Gastroesophageal sphincter (tissue), 4 donors: Measurements from ENCODE around the gene GRAMD4. TPM values are rescaled to one million over a fixed set of nuclear protein-coding genes. Genes with fewer than 3 reads are reported as not detected.

Experiments
- ATAC-seq: fragments of 150-250 bp; one replicate; pipeline ENCODE4 v1.9.1; 2016; ENCODE audit warnings: mild to moderate bottlenecking, moderate library complexity
- H3K27ac ChIP-seq, 4 donors: fragments of 200-600 bp; sonication (generic) in 3 of 4; 1 replicate in 3 of 4; 2 replicates in 1 of 4; pipeline ENCODE4 v1.5.1; 2016 to 2019
- H3K27me3 ChIP-seq: fragments of 200-600 bp; sonication (generic); one replicate; pipeline ENCODE4 v1.5.1; 2019
- H3K36me3 ChIP-seq, 2 donors: fragments of 200-600 bp; sonication (generic); one replicate each; pipeline ENCODE4 v1.5.1; 2019; ENCODE audit warnings: control low read depth in 1 of 2
- H3K4me1 ChIP-seq, 3 donors: fragments of 200-600 bp; sonication (generic); 1 replicate in 2 of 3; 2 replicates in 1 of 3; pipeline ENCODE4 v1.5.1; 2016 to 2019; ENCODE audit warnings: control low read depth in 2 of 3
- H3K4me3 ChIP-seq, 2 donors: fragments of 200-600 bp; sonication (generic); one replicate each; pipeline ENCODE4 v1.5.1; 2019; ENCODE audit warnings: mild to moderate bottlenecking in 1 of 2, moderate library complexity in 1 of 2
- H3K9me3 ChIP-seq, 3 donors: fragments of 200-600 bp; sonication (generic); one replicate each; pipeline ENCODE4 v1.5.1; 2017 to 2019; ENCODE audit warnings: control low read depth in 2 of 3
- EP300 ChIP-seq: sonication (generic); formaldehyde crosslinking; IDR thresholded peaks from one replicate; pipeline ENCODE4 v1.6.1; 2017; ENCODE audit warnings: antibody characterized with exemption, mild to moderate bottlenecking
- POLR2A ChIP-seq, 2 donors: fragments of 450-650 bp; IDR thresholded peaks; one replicate each; pipeline ENCODE4 v1.6.1; 2017; ENCODE audit warnings: antibody characterized with exemption in 2 of 2, mild to moderate bottlenecking in 2 of 2, moderate library complexity in 1 of 2
- POLR2AphosphoS5 ChIP-seq: sonication (generic); formaldehyde crosslinking; IDR thresholded peaks from one replicate; pipeline ENCODE4 v1.6.1; 2017; ENCODE audit warnings: antibody characterized with exemption
- WGBS, 2 donors: methylation state at CpG; one replicate each; pipeline ENCODE4 v1.1.5; 2018; ENCODE audit warnings: low coverage in 1 of 2; 5-methylcytosine and 5-hydroxymethylcytosine counted together
- total RNA-seq, 4 donors: library from RNA; depleted of rRNA; stranded (reverse); fragments of >200 nt; gene quantifications; one replicate each; pipeline ENCODE4 v1.1.0, GENCODE V29; 2016
- TF ChIP-seq, protein P1 (sequence below), 4 experiments: fragments of 200-600 bp in 2 of 4; fragments of 450-650 bp in 2 of 4; sonication (generic) in 1 of 4; IDR thresholded peaks; one replicate each; pipeline ENCODE4 v1.5.1; 2017 to 2019; ENCODE audit warnings: antibody characterized with exemption in 4 of 4, mild to moderate bottlenecking in 2 of 4, moderate library complexity in 2 of 4

Gene GRAMD4
- total RNA-seq, 4 donors from 2014 or later: 10.8 to 53.3 (median 33.2) TPM

DNA sequence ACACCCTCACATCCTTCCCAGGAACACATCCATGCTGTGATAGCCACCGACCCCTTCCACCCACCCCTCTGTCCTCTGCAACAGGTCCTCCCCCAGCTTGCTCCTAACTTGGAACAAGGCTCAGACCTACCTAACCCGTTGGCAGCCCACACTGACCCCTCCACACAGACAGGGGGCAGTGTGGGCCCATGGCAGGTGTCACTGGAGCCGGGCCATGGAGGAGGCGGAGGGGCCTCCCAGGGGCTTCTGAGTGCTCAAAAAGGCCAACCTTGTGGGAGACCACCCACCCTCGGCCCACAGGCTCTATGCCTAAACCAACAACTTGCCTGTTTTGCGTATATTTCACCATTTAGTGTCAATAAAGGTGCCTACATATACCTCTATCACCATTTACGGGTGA lies 60.8 kb downstream of the GRAMD4 start:
- no peaks in the 10 kb centered on the region for H3K9me3 ChIP-seq
- H3K27ac ChIP-seq: no peak overlapping the region
- H3K36me3 ChIP-seq: peaks cover 0 to 46% of the 10 kb centered on the region in 2 donors
- H3K27me3 ChIP-seq: no peaks in the 10 kb centered on the region
- TF ChIP-seq, protein P1, sequence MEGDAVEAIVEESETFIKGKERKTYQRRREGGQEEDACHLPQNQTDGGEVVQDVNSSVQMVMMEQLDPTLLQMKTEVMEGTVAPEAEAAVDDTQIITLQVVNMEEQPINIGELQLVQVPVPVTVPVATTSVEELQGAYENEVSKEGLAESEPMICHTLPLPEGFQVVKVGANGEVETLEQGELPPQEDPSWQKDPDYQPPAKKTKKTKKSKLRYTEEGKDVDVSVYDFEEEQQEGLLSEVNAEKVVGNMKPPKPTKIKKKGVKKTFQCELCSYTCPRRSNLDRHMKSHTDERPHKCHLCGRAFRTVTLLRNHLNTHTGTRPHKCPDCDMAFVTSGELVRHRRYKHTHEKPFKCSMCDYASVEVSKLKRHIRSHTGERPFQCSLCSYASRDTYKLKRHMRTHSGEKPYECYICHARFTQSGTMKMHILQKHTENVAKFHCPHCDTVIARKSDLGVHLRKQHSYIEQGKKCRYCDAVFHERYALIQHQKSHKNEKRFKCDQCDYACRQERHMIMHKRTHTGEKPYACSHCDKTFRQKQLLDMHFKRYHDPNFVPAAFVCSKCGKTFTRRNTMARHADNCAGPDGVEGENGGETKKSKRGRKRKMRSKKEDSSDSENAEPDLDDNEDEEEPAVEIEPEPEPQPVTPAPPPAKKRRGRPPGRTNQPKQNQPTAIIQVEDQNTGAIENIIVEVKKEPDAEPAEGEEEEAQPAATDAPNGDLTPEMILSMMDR (IDR thresholded peaks at IDR 0.05): peak in 1 of 4 experiments; percentile 23
- no peak for TF ChIP-seq EP300
- peaks cover 0 to 35% (median 13%) of the 10 kb centered on the region in 3 donors for H3K4me1 ChIP-seq
- ATAC-seq: no peak
- H3K4me3 ChIP-seq: no peak overlapping the region
- WGBS, 2 donors: 83% methylated on average over 2 of the region's 7 CpGs; no CpG with 5 or more reads in 1 of the 2 donors

DNA sequence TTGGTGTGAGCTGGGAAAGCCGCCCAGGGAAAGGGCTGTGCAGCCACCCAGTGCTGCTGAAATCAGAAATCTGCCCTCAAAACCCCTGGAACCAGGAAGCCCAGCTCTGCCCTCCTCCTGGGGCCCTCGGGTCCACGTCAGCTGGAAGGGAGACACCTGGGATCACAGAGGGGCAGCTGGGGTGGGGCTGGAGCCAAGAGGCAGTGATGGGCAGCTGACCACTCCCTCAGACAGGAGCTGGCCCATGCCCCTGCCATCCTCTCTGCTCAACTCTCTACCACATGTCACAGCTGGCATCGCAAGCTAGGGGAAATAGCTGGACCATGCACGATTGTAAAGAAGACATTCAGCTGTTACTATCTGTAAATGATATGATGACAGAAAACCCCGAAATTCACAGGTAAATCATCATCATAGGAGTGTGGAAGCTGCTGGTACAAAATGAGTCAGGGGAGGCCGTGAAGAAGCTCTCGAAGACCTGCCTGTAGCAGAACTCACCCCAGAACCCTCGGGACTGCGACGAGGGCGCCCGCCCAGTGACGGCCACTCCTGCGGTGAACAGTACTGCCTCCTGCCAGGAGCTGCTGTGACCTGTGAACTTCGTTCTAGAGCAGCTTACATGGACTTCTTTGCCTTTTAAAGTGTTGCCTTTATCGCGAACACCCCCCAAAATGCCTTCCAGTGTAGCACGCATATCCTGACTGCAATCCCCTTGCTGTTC lies 62.0 kb downstream of the GRAMD4 start:
- 89 to 98% methylated on average over 11 of the region's 19 CpGs for WGBS, 2 donors
- TF ChIP-seq, protein P1 (IDR thresholded peaks at IDR 0.05): no peak
- TF ChIP-seq EP300: no peak
- no peak for TF ChIP-seq POLR2A (IDR thresholded peaks at IDR 0.05)
- TF ChIP-seq POLR2AphosphoS5: no peak
- H3K4me1 ChIP-seq: peaks cover 0 to 45% (median 13%) of the 10 kb centered on the region in 3 donors
- peaks cover 0 to 48% of the 10 kb centered on the region in 2 donors for H3K36me3 ChIP-seq
- no peaks in the 10 kb centered on the region for H3K27me3 ChIP-seq
- no peaks in the 10 kb centered on the region for H3K9me3 ChIP-seq
- no peak overlapping the region for H3K4me3 ChIP-seq
- ATAC-seq: no peak
- no peak overlapping the region for H3K27ac ChIP-seq

DNA sequence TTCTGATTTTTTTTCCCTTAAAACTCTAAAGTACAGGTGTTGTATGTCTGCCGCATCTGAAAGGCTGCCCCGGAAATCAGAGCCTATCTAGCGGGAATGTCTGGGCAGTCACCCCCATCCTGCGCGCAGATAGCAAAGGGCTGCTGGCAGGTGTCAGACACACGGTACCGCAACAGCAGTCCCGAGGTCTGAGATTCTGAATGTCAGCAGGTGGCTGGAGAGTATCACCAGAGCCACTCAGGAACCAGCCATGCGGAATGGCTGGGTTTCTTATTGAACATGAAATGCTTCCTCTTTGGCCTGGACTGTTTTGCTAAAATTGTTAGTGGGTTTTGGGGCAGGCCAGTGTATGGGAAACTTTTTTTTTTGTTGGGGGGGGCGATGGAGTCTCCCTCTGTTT lies 64.5 kb downstream of the GRAMD4 start:
- no peak for ATAC-seq
- Histone ChIP-seq H3K27ac (peak overlapping the region in 3 of 4 donors; percentile 8 to 69 (median 48)), H3K4me1 (peaks cover 0 to 38% (median 3%) of the 10 kb centered on the region in 3 donors), H3K36me3 (peaks cover 0 to 61% of the 10 kb centered on the region in 2 donors), H3K9me3 (no peaks in the 10 kb centered on the region), H3K4me3 (no peak overlapping the region), H3K27me3 (no peaks in the 10 kb centered on the region)
- 86% methylated on average over 5 of the region's 10 CpGs; no CpG with 5 or more reads in 1 of the 2 donors for WGBS, 2 donors
- TF ChIP-seq EP300 (no peak), POLR2AphosphoS5 (no peak), POLR2A (IDR thresholded peaks at IDR 0.05) (no peak)
- TF ChIP-seq, protein P1 (IDR thresholded peaks at IDR 0.05): no peak

DNA sequence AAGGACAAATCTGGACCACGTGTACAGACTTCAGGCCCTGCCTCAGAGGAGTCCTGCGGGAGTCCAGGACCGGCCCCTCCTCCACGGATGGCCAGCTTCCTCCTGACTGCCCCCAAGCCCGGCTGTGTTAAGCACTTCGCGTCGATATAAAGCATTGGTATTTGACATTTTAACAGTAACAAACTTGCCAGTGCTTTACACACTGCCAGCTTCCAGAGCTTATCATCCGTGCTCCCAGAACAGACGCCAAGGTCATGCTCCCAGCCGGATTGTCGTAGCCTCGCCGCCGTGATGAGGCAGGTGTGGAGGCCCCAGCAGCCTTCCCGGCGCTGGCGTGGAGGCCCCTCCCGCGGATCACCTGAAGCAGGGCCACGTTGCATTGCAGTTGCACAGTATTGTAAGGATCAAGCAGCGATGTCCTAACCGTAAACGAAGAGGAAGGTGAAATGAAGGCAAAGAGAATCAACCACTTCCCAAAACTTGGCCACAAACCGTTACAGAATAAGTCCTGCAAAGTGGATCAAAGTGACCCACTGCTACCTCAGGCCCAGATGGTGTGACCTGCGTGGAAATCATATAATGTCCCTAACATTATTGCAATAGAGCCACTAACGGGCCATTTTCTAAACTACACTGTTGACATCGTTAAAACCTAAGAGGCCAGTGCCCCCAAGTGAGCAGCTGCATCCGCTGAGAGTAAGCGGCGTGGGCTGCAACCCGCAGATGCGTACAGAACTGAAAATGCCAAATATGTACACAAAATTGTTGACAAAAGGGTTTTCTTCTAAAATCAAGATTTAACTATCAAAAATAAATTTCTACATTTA lies 66.2 kb downstream of the GRAMD4 start:
- Histone ChIP-seq H3K4me3 (no peak overlapping the region), H3K27me3 (no peaks in the 10 kb centered on the region), H3K36me3 (peaks cover 0 to 78% of the 10 kb centered on the region in 2 donors), H3K4me1 (peaks cover 0 to 32% (median 0%) of the 10 kb centered on the region in 3 donors), H3K9me3 (no peaks in the 10 kb centered on the region), H3K27ac (peak overlapping the region in 3 of 4 donors; percentile 36 to 49 (median 48))
- TF ChIP-seq EP300: no peak
- no peak for TF ChIP-seq POLR2AphosphoS5
- no peak for TF ChIP-seq POLR2A (IDR thresholded peaks at IDR 0.05)
- TF ChIP-seq, protein P1 (IDR thresholded peaks at IDR 0.05): no peak
- 79 to 91% methylated on average over 13 to 18 of the region's 33 CpGs for WGBS, 2 donors
- ATAC-seq: no peak
